ENCODE results near the gene GFOD2. TPM values are rescaled to one million over a fixed set of nuclear protein-coding genes. Genes with fewer than 3 reads are reported as not detected.

The GFOD2 gene
- total and polyA plus RNA-seq, 8 donors, result 7.6 to 87.5 (median 12.9) TPM

- no peaks in the 10 kb centered on the region for H3K9me3 ChIP-seq
- H3K36me3 ChIP-seq, result peaks cover 49 to 95% (median 89%) of the 10 kb centered on the region in 4 donors
- no peak overlapping the region for H3K27ac ChIP-seq
- WGBS, 5 donors, result 90 to 100% (median 94%) methylated on average over 5 to 6 of the region's 6 CpGs
- DNase-seq, result no peak
- no peaks in the 10 kb centered on the region for H3K27me3 ChIP-seq
- no peak overlapping the region for H3K4me3 ChIP-seq
- intact Hi-C loops (cut with DNase I; ENCODE audit: low total_unique reads), result no loop called here
- TF ChIP-seq POLR2AphosphoS5 (IDR thresholded peaks at IDR 0.05), result no peak
- TF ChIP-seq CTCF (IDR thresholded peaks at IDR 0.05), result no peak
- TF ChIP-seq EP300 (IDR thresholded peaks at IDR 0.05), result no peak
- no peak for TF ChIP-seq POLR2A (IDR thresholded peaks at IDR 0.05)
- peaks cover 0 to 17% (median 5%) of the 10 kb centered on the region in 4 donors for H3K4me1 ChIP-seq
Measured at GRCh38 chr16:67730326-67730725, 11.2 kb upstream of the GFOD2 start.

- DNase-seq, result no peak
- TF ChIP-seq CTCF (IDR thresholded peaks at IDR 0.05) (no peak), POLR2AphosphoS5 (IDR thresholded peaks at IDR 0.05) (no peak), EP300 (IDR thresholded peaks at IDR 0.05) (no peak), POLR2A (IDR thresholded peaks at IDR 0.05) (no peak)
- 97 to 98% (median 97%) methylated on average over 7 to 14 of the region's 14 CpGs for WGBS, 5 donors
- H3K9me3 ChIP-seq, result no peaks in the 10 kb centered on the region
- no peak overlapping the region for H3K4me3 ChIP-seq
- peaks cover 0 to 17% (median 5%) of the 10 kb centered on the region in 4 donors for H3K4me1 ChIP-seq
- intact Hi-C loops (cut with DNase I; ENCODE audit: low total_unique reads), result no loop called here
- H3K36me3 ChIP-seq, result peaks cover 54 to 95% (median 90%) of the 10 kb centered on the region in 4 donors
- no peaks in the 10 kb centered on the region for H3K27me3 ChIP-seq
- no peak overlapping the region for H3K27ac ChIP-seq
Measured at GRCh38 chr16:67729636-67730248, 10.6 kb upstream of the GFOD2 start.

GRCh38 chr16:67727521-67728485 is 8.7 kb upstream of the GFOD2 start:
- no peaks in the 10 kb centered on the region for H3K27me3 ChIP-seq
- no peak overlapping the region for H3K27ac ChIP-seq
- TF ChIP-seq POLR2AphosphoS5 (IDR thresholded peaks at IDR 0.05), result no peak
- TF ChIP-seq EP300 (IDR thresholded peaks at IDR 0.05), result no peak
- no peak for TF ChIP-seq POLR2A (IDR thresholded peaks at IDR 0.05)
- TF ChIP-seq CTCF (IDR thresholded peaks at IDR 0.05), result no peak
- H3K36me3 ChIP-seq, result peaks cover 54 to 96% (median 90%) of the 10 kb centered on the region in 4 donors
- no peak overlapping the region for H3K4me3 ChIP-seq
- no peaks in the 10 kb centered on the region for H3K9me3 ChIP-seq
- 91 to 96% (median 93%) methylated on average over 21 to 22 of the region's 22 CpGs for WGBS, 5 donors
- DNase-seq, result no peak
- H3K4me1 ChIP-seq, result peaks cover 0 to 17% (median 5%) of the 10 kb centered on the region in 4 donors
- intact Hi-C loops (cut with DNase I; ENCODE audit: low total_unique reads), result no loop called here
